Neuronal stem cell (in vitro differentiated cells): Measurements from ENCODE around the gene OAS2. TPM values are rescaled to one million over a fixed set of nuclear protein-coding genes. Genes with fewer than 3 reads are reported as not detected.

ENCODE experiments used
- DNase-seq: peaks from one replicate; pipeline ENCODE4 v3.0.0-alpha.2; 2013; ENCODE audit warnings: low spot score
- H2AFZ ChIP-seq: one replicate; pipeline ENCODE4 v1.6.1; 2013; ENCODE audit warnings: mild to moderate bottlenecking, low read length, inconsistent platforms
- H2AK5ac ChIP-seq: 2 replicates; pipeline ENCODE4 v1.6.1; 2013; ENCODE audit warnings: low read depth, mild to moderate bottlenecking, inconsistent platforms, low read length, moderate library complexity, mixed read lengths
- H2BK120ac ChIP-seq: 2 replicates; pipeline ENCODE4 v1.6.1; 2013; ENCODE audit warnings: low read depth, mild to moderate bottlenecking, inconsistent platforms, low read length, moderate library complexity, mixed read lengths
- H2BK12ac ChIP-seq: one replicate; pipeline ENCODE4 v1.6.1; 2013; ENCODE audit warnings: low read length, inconsistent platforms
- H2BK15ac ChIP-seq: 2 replicates; pipeline ENCODE4 v1.6.1; 2013; ENCODE audit warnings: mild to moderate bottlenecking, low read length, inconsistent platforms, mixed read lengths
- H2BK5ac ChIP-seq: one replicate; pipeline ENCODE4 v1.6.1; 2013; ENCODE audit warnings: inconsistent platforms, mild to moderate bottlenecking, low read length, moderate library complexity
- H3K14ac ChIP-seq: one replicate; pipeline ENCODE4 v1.6.1; 2013; ENCODE audit warnings: low read length, inconsistent platforms
- H3K18ac ChIP-seq: 2 replicates; pipeline ENCODE4 v1.6.1; 2013; ENCODE audit warnings: low read length, inconsistent platforms
- H3K23ac ChIP-seq: 2 replicates; pipeline ENCODE4 v1.6.1; 2013; ENCODE audit warnings: low read depth, mild to moderate bottlenecking, mixed read lengths, low read length, inconsistent platforms; ENCODE audit not compliant: poor library complexity
- H3K27ac ChIP-seq: replicated peaks from 3 replicates; pipeline ENCODE4 v1.5.1; 2013; ENCODE audit warnings: low read length, inconsistent platforms
- H3K27me3 ChIP-seq, 3 experiments: 2 replicates each; pipeline ENCODE4 v1.6.1; 2013; ENCODE audit warnings: low read length in 3 of 3, mild to moderate bottlenecking in 2 of 3, inconsistent platforms in 1 of 3, low read depth in 1 of 3, mixed read lengths in 1 of 3, moderate library complexity in 1 of 3; ENCODE audit not compliant: control insufficient read depth in 3 of 3, insufficient read depth in 3 of 3
- H3K36me3 ChIP-seq, 2 donors: replicated peaks in 1 of 2; 2 replicates each; pipeline ENCODE4 v1.6.1; 2013; ENCODE audit warnings: low read length in 2 of 2; ENCODE audit not compliant: control insufficient read depth in 2 of 2, insufficient read depth in 2 of 2
- H3K4ac ChIP-seq: 2 replicates; pipeline ENCODE4 v1.6.1; 2013; ENCODE audit warnings: inconsistent platforms, mild to moderate bottlenecking, low read length, moderate library complexity
- H3K4me1 ChIP-seq, 2 donors: 1 replicate in 1 of 2; 2 replicates in 1 of 2; pipeline ENCODE4 v1.6.1; 2013; ENCODE audit warnings: low read length in 2 of 2, low read depth in 1 of 2; ENCODE audit not compliant: control insufficient read depth in 2 of 2, insufficient read depth in 1 of 2
- H3K4me2 ChIP-seq: one replicate; pipeline ENCODE4 v1.6.1; 2013; ENCODE audit warnings: mild to moderate bottlenecking, low read length, inconsistent platforms; ENCODE audit not compliant: insufficient read depth, poor library complexity, severe bottlenecking
- H3K4me3 ChIP-seq, 2 donors: 2 replicates each; pipeline ENCODE4 v1.5.1; 2013; ENCODE audit warnings: low read length in 2 of 2, mild to moderate bottlenecking in 2 of 2, inconsistent platforms in 1 of 2, moderate library complexity in 1 of 2
- H3K79me1 ChIP-seq: one replicate; pipeline ENCODE4 v1.6.1; 2013; ENCODE audit warnings: low read depth, mild to moderate bottlenecking, inconsistent platforms, low read length, moderate library complexity
- H3K9ac ChIP-seq: one replicate; pipeline ENCODE4 v1.6.1; 2013; ENCODE audit warnings: mild to moderate bottlenecking, low read depth, low read length, inconsistent platforms; ENCODE audit not compliant: poor library complexity
- H3K9me3 ChIP-seq, 2 donors: replicated peaks in 1 of 2; 2 replicates each; pipeline versions ENCODE3 to v1.6.1; 2013; ENCODE audit warnings: low read length in 2 of 2, mild to moderate bottlenecking in 2 of 2, inconsistent platforms in 1 of 2, low read depth in 1 of 2, mixed read lengths in 1 of 2, moderate library complexity in 1 of 2; ENCODE audit not compliant: control insufficient read depth in 2 of 2, insufficient read depth in 1 of 2
- H4K8ac ChIP-seq: one replicate; pipeline ENCODE4 v1.6.1; 2013; ENCODE audit warnings: low read depth, mild to moderate bottlenecking, inconsistent platforms, low read length, moderate library complexity
- H4K91ac ChIP-seq: one replicate; pipeline ENCODE4 v1.6.1; 2013; ENCODE audit warnings: low read length, low read depth, mild to moderate bottlenecking, inconsistent platforms; ENCODE audit not compliant: poor library complexity
- WGBS, 2 donors: extraction: QIAGEN DNeasy Blood & Tissue Kit; methylation state at CpG; one replicate each; pipeline ENCODE4 v1.1.7; 2013; ENCODE audit warnings: missing lambda C conversion rate in 2 of 2, mixed read lengths in 1 of 2; ENCODE audit not compliant: insufficient read length in 2 of 2, insufficient replicate concordance in 1 of 2; ENCODE audit errors: extremely low coverage in 2 of 2; 5-methylcytosine and 5-hydroxymethylcytosine counted together
- polyA plus RNA-seq, 2 experiments: library from polyadenylated mRNA; stranded (reverse); fragments of 200-250 nt; gene quantifications; one replicate each; pipeline ENCODE4 v1.2.3, GENCODE V29; 2013

Gene OAS2, protein sequence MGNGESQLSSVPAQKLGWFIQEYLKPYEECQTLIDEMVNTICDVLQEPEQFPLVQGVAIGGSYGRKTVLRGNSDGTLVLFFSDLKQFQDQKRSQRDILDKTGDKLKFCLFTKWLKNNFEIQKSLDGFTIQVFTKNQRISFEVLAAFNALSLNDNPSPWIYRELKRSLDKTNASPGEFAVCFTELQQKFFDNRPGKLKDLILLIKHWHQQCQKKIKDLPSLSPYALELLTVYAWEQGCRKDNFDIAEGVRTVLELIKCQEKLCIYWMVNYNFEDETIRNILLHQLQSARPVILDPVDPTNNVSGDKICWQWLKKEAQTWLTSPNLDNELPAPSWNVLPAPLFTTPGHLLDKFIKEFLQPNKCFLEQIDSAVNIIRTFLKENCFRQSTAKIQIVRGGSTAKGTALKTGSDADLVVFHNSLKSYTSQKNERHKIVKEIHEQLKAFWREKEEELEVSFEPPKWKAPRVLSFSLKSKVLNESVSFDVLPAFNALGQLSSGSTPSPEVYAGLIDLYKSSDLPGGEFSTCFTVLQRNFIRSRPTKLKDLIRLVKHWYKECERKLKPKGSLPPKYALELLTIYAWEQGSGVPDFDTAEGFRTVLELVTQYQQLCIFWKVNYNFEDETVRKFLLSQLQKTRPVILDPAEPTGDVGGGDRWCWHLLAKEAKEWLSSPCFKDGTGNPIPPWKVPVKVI
- polyA plus RNA-seq (2013, experiment 1 of 2): 0.01 TPM
- not detected for polyA plus RNA-seq (2013, experiment 2 of 2)

DNA sequence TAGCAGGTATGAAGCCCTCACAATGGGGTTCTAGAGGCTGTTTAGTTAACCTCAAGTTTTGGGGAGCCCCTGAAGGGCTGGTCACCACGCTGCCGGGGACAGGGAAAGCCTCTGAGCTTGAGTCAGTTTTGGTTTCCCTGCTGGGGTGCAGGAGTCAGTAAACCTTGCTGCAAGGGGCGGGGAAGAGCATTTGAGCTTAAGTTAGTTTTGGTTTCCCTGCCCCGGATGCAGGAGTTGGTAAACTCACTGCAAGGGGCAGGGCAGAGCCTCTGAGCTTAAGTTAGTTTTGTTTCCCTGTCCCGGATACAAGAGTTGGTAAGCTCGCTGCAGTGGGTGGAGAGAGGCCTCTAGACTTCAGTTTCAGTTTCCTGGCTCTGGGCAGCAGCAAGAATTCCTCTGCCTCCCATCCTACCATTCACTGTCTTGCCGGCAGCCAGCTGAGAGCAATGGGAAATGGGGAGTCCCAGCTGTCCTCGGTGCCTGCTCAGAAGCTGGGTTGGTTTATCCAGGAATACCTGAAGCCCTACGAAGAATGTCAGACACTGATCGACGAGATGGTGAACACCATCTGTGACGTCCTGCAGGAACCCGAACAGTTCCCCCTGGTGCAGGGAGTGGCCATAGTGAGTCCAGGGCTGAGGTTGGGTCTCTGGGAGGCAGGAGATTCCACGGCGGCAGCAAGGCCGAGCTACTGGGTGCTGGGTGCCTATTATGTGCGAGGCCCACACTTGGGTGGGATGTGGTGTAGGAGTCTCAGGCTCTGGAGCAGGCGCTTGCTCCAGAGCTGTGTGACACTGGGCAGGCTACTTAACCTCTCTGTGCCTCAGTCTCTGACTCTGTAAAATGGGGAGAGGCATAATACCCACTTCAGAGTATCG is at the start of gene OAS2:
OAS2 (plus strand) TSS at position 357 of the 878 bp plus-strand sequence; CDS start at position 447, 90 bp downstream.
- no peak within 1 kb of the TSS for H2BK15ac ChIP-seq
- H3K4me2 ChIP-seq: no peak within 1 kb of the TSS
- no peaks in the 10 kb centered on the region for H3K9me3 ChIP-seq
- peak within 1 kb of the TSS; percentile 51 for H2BK12ac ChIP-seq
- H3K23ac ChIP-seq: peak within 1 kb of the TSS; percentile 37
- no peak within 1 kb of the TSS for H4K91ac ChIP-seq
- H3K4me1 ChIP-seq: peaks cover 0 to 1% of the 10 kb centered on the region in 2 donors
- no peaks in the 10 kb centered on the region for H3K27me3 ChIP-seq
- H2AK5ac ChIP-seq: peak within 1 kb of the TSS; percentile 70
- no peak within 1 kb of the TSS for H3K4me3 ChIP-seq
- no CpG with 5 or more reads among the region's 19 CpGs for WGBS, 2 donors
- no peaks in the 10 kb centered on the region for H3K36me3 ChIP-seq
- H4K8ac ChIP-seq: peak within 1 kb of the TSS; percentile 31
- H3K27ac ChIP-seq: no peak within 1 kb of the TSS
- no peak within 1 kb of the TSS for H2BK5ac ChIP-seq
- H3K18ac ChIP-seq: peak within 1 kb of the TSS; percentile 73
- H3K4ac ChIP-seq: no peak within 1 kb of the TSS
- H2AFZ ChIP-seq: peak within 1 kb of the TSS; percentile 43
- H2BK120ac ChIP-seq: no peak within 1 kb of the TSS
- H3K9ac ChIP-seq: no peak within 1 kb of the TSS
- no peaks in the 10 kb centered on the region for H3K79me1 ChIP-seq
- peak within 1 kb of the TSS; percentile 92 for H3K14ac ChIP-seq
- DNase-seq: no peak

DNA sequence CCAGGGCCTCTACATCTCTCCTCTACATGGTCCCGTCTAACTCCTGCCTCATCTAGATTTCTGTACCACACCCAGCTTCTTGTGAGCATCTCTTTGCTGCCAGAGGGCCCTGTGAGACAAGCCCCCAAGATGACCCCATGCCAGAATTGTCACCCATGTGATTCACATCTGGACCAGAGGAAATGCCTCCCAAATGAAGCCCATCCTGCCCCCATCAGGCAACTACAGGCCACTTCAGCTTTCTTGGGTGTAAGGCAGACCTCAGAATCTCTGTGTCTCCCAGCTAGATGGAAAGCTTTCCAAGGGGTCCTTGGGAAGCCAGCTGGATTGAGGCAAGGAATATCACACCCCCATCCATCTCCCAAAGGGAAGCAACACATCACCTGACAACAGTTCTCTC is 49.3 kb upstream of the OAS2 start:
- DNase-seq: no peak

DNA sequence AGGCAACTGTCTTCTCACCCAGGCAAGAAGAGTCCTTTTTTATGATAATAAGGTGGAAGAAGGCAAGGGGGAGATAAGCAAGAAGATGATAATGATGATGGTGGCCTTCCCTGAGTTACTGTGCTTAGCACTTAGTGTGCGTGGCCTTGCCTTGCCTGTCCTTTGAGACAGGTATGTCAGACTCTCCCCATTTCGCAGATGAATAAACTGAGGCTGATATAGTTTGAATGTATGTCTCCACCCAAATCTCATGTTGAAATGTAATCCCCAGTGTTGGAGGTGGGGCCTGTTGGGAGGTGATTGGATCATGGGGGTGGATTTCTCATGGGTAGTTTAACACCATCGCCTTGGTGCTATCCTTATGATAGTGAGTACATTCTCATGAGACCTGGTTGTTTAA is 48.6 kb upstream of the OAS2 start:
- H2BK12ac ChIP-seq: no peak overlapping the region
- H2BK15ac ChIP-seq: no peak overlapping the region
- H2BK5ac ChIP-seq: no peak overlapping the region
- H3K4me3 ChIP-seq: no peak overlapping the region
- no peak overlapping the region for H3K18ac ChIP-seq
- no peak overlapping the region for H3K27ac ChIP-seq
- peaks cover 0 to 2% of the 10 kb centered on the region in 2 donors for H3K4me1 ChIP-seq
- no peak overlapping the region for H3K9ac ChIP-seq
- no CpG with 5 or more reads among the region's 3 CpGs for WGBS, 2 donors
- H3K14ac ChIP-seq: no peak overlapping the region
- H3K23ac ChIP-seq: no peak overlapping the region
- no peak for DNase-seq
- H2AFZ ChIP-seq: no peak overlapping the region
- H4K91ac ChIP-seq: no peak overlapping the region
- no peaks in the 10 kb centered on the region for H3K79me1 ChIP-seq
- no peak overlapping the region for H3K4me2 ChIP-seq
- no peak overlapping the region for H2BK120ac ChIP-seq
- no peaks in the 10 kb centered on the region for H3K36me3 ChIP-seq
- H3K27me3 ChIP-seq: no peaks in the 10 kb centered on the region
- no peak overlapping the region for H3K4ac ChIP-seq
- no peak overlapping the region for H4K8ac ChIP-seq
- H3K9me3 ChIP-seq: peaks cover 0 to 2% of the 10 kb centered on the region in 2 donors
- no peak overlapping the region for H2AK5ac ChIP-seq

More for the DNA sequence above, 49.3 kb upstream of the OAS2 start:
- no CpG with 5 or more reads among the region's 1 CpG for WGBS, 2 donors
- Histone ChIP-seq H2AFZ (no peak overlapping the region), H3K23ac (no peak overlapping the region), H2BK5ac (no peak overlapping the region), H3K18ac (no peak overlapping the region), H4K91ac (no peak overlapping the region), H2BK12ac (no peak overlapping the region), H3K4me3 (no peak overlapping the region), H3K4me1 (peaks cover 0 to 2% of the 10 kb centered on the region in 2 donors), H3K36me3 (no peaks in the 10 kb centered on the region), H3K27ac (no peak overlapping the region), H3K27me3 (no peaks in the 10 kb centered on the region), H2AK5ac (no peak overlapping the region), H3K9ac (no peak overlapping the region), H3K79me1 (no peaks in the 10 kb centered on the region), H2BK15ac (no peak overlapping the region), H3K14ac (no peak overlapping the region), H3K4me2 (no peak overlapping the region), H2BK120ac (no peak overlapping the region), H4K8ac (no peak overlapping the region), H3K9me3 (peaks cover 0 to 2% of the 10 kb centered on the region in 2 donors), H3K4ac (no peak overlapping the region)
